Loucy (cell line): Measurements from ENCODE around the gene CLDN5.

ENCODE experiments used
- H2AFZ ChIP-seq: fragments of 200-600 bp; sonication (generic); 2 replicates; pipeline ENCODE4 v1.6.0; 2016; ENCODE audit warnings: antibody characterized with exemption, mild to moderate bottlenecking, low read length, moderate library complexity
- H3F3A ChIP-seq: fragments of 200-600 bp; 2 replicates; pipeline ENCODE4 v1.6.0; 2016; ENCODE audit warnings: antibody characterized with exemption, low read depth, mild to moderate bottlenecking
- H3K27me3 ChIP-seq: fragments of 200-600 bp; sonication (generic); 2 replicates; pipeline ENCODE4 v1.6.1; 2014; ENCODE audit warnings: low read length, mild to moderate bottlenecking; ENCODE audit not compliant: insufficient read depth, poor library complexity, severe bottlenecking
- H3K36me3 ChIP-seq: fragments of 200-600 bp; sonication (generic); 2 replicates; pipeline ENCODE4 v1.6.1; 2016; ENCODE audit warnings: low read length; ENCODE audit not compliant: insufficient read depth
- H3K4me1 ChIP-seq: fragments of 200-600 bp; sonication (generic); 2 replicates; pipeline ENCODE4 v1.5.1; 2014; ENCODE audit warnings: low read length, mild to moderate bottlenecking; ENCODE audit not compliant: insufficient read depth, poor library complexity, severe bottlenecking
- H3K4me2 ChIP-seq: fragments of 200-600 bp; sonication (generic); 2 replicates; pipeline ENCODE4 v1.6.0; 2014; ENCODE audit warnings: antibody characterized with exemption, low read length, low read depth, mild to moderate bottlenecking; ENCODE audit not compliant: poor library complexity, severe bottlenecking
- H3K4me3 ChIP-seq: fragments of 200-600 bp; sonication (generic); 2 replicates; pipeline ENCODE4 v1.5.1; 2014; ENCODE audit warnings: low read length, mild to moderate bottlenecking, mixed read lengths; ENCODE audit not compliant: poor library complexity, severe bottlenecking
- H3K79me2 ChIP-seq: fragments of 200-600 bp; sonication (generic); 2 replicates; pipeline ENCODE4 v1.6.1; 2014; ENCODE audit warnings: low read length; ENCODE audit not compliant: insufficient read depth
- H3K9ac ChIP-seq: fragments of 200-600 bp; sonication (generic); 2 replicates; pipeline ENCODE4 v1.6.0; 2014; ENCODE audit warnings: mild to moderate bottlenecking, low read depth, low read length, moderate library complexity; ENCODE audit not compliant: poor library complexity, severe bottlenecking
- H3K9me2 ChIP-seq: fragments of 200-600 bp; sonication (generic); replicated peaks from 2 replicates; pipeline ENCODE4 v1.6.1; 2016; ENCODE audit warnings: low read depth, low read length, mixed read lengths
- H3K9me3 ChIP-seq: fragments of 200-600 bp; sonication (generic); 2 replicates; pipeline ENCODE4 v1.6.1; 2014; ENCODE audit warnings: mild to moderate bottlenecking, antibody characterized with exemption, low read length, low read depth; ENCODE audit not compliant: insufficient read depth
- H4K20me1 ChIP-seq: fragments of 200-600 bp; sonication (generic); 2 replicates; pipeline ENCODE4 v1.6.0; 2014; ENCODE audit warnings: antibody characterized with exemption, low read length, mild to moderate bottlenecking; ENCODE audit not compliant: insufficient read depth, poor library complexity, severe bottlenecking
- CTCF ChIP-seq: fragments of 200-600 bp; sonication (generic); conservative IDR thresholded peaks from 2 replicates; pipeline ENCODE4 v1.5.1; 2014; ENCODE audit warnings: mild to moderate bottlenecking, antibody characterized with exemption, low read length
- EZH2phosphoT487 ChIP-seq: fragments of 200-600 bp; IDR thresholded peaks from 2 replicates; pipeline ENCODE4 v1.6.1; 2018; ENCODE audit warnings: antibody characterized with exemption, mild to moderate bottlenecking, moderate library complexity, borderline replicate concordance

The CLDN5 gene

GRCh38 chr22:19498154-19498865, 25.9 kb downstream of the CLDN5 start:
- peaks cover 66% of the 10 kb centered on the region; the same call in 1 of the 2 replicates for H3K36me3 ChIP-seq

GRCh38 chr22:19497245-19497644, 27.0 kb downstream of the CLDN5 start:
- Histone ChIP-seq H2AFZ (no peak overlapping the region), H3K4me2 (no peak overlapping the region), H3K4me1 (no peaks in the 10 kb centered on the region), H3K9me2 (no peaks in the 10 kb centered on the region), H3F3A (no peaks in the 10 kb centered on the region), H3K79me2 (peaks cover 10% of the 10 kb centered on the region; the same call in 1 of the 2 replicates), H3K9me3 (no peaks in the 10 kb centered on the region), H3K36me3 (peaks cover 75% of the 10 kb centered on the region; the same call in 1 of the 2 replicates), H3K9ac (no peak overlapping the region), H3K27me3 (no peaks in the 10 kb centered on the region), H3K4me3 (no peak overlapping the region), H4K20me1 (no peaks in the 10 kb centered on the region)
- no peak for TF ChIP-seq EZH2phosphoT487
- TF ChIP-seq CTCF, result no peak

More at GRCh38 chr22:19498154-19498865, 25.9 kb downstream of the CLDN5 start:
- TF ChIP-seq EZH2phosphoT487, result no peak
- TF ChIP-seq CTCF, result no peak
- no peaks in the 10 kb centered on the region for H3K27me3 ChIP-seq
- no peak overlapping the region for H3K4me2 ChIP-seq
- H3K4me1 ChIP-seq, result peaks cover 2% of the 10 kb centered on the region
- no peaks in the 10 kb centered on the region for H3K9me2 ChIP-seq
- no peak overlapping the region for H3K9ac ChIP-seq
- no peak overlapping the region for H3K4me3 ChIP-seq
- H3K79me2 ChIP-seq, result no peaks in the 10 kb centered on the region
- no peaks in the 10 kb centered on the region for H4K20me1 ChIP-seq
- no peaks in the 10 kb centered on the region for H3F3A ChIP-seq
- no peaks in the 10 kb centered on the region for H3K9me3 ChIP-seq
- no peak overlapping the region for H2AFZ ChIP-seq

GRCh38 chr22:19496324-19496630, 27.9 kb downstream of the CLDN5 start:
- Histone ChIP-seq H3F3A (no peaks in the 10 kb centered on the region), H3K9me2 (no peaks in the 10 kb centered on the region), H3K9me3 (no peaks in the 10 kb centered on the region), H2AFZ (no peak overlapping the region), H4K20me1 (no peaks in the 10 kb centered on the region), H3K9ac (no peak overlapping the region), H3K4me2 (no peak overlapping the region), H3K4me1 (no peaks in the 10 kb centered on the region), H3K4me3 (no peak overlapping the region), H3K36me3 (peaks cover 75% of the 10 kb centered on the region; the same call in 1 of the 2 replicates), H3K27me3 (no peaks in the 10 kb centered on the region), H3K79me2 (peaks cover 17% of the 10 kb centered on the region; the same call in 1 of the 2 replicates)
- TF ChIP-seq EZH2phosphoT487 (no peak), CTCF (no peak)
